ENCODE results near the gene RALGPS1. TPM values are rescaled to one million over a fixed set of nuclear protein-coding genes. Genes with fewer than 3 reads are reported as not detected.

The RALGPS1 gene
- polyA plus RNA-seq, 3 donors = 0.60 to 4.6 (median 1.3) TPM

GRCh38 chr9:127004946-127005769 is 90.6 kb downstream of the RALGPS1 start:
- Histone ChIP-seq H2AFZ (ENCODE audit: insufficient read depth, low read depth, low read length, poor library complexity, severe bottlenecking) (no peak overlapping the region), H3K4me1 (ENCODE audit: control insufficient read depth in 1 of 2, insufficient read depth in 2 of 2, low read length in 2 of 2) (no peaks in the 10 kb centered on the region), H3K79me2 (ENCODE audit: insufficient read depth, low read length) (no peaks in the 10 kb centered on the region), H3K9me3 (replicated peaks in 1 of 2; ENCODE audit: control insufficient read depth in 1 of 2, insufficient read depth in 1 of 2, low read length in 2 of 2) (no peaks in the 10 kb centered on the region), H3K4me2 (replicated peaks; ENCODE audit: extremely low read depth, low read length, poor library complexity, severe bottlenecking) (no peak overlapping the region), H3K27me3 (ENCODE audit: control insufficient read depth in 2 of 2, insufficient read depth in 2 of 2, low read length in 2 of 2) (peaks cover 5 to 19% of the 10 kb centered on the region in 2 donors), H3K27ac (ENCODE audit: low read depth in 1 of 2, low read length in 2 of 2) (no peak overlapping the region), H3K4me3 (replicated peaks in 1 of 3; ENCODE audit: low read depth in 2 of 3, low read length in 3 of 3) (no peak overlapping the region), H3K36me3 (replicated peaks in 1 of 2; ENCODE audit: control insufficient read depth in 1 of 2, insufficient read depth in 2 of 2, low read length in 2 of 2) (no peaks in the 10 kb centered on the region), H4K20me1 (ENCODE audit: insufficient read depth, low read length) (no peaks in the 10 kb centered on the region), H3K9ac (ENCODE audit: insufficient read depth, low read length, poor library complexity, severe bottlenecking) (no peak overlapping the region)
- TF ChIP-seq CTCF (IDR thresholded peaks at IDR 0.05) = no peak
- no peak for DNase-seq
- Mint-ChIP-seq H3K9me3 (peaks cover 0 to 2% (median 0%) of the 10 kb centered on the region in 7 donors), H3K4me1 (no peaks in the 10 kb centered on the region), H3K36me3 (no peaks in the 10 kb centered on the region), H3K27ac (peak overlapping the region in 1 of 7 donors; percentile 14), H3K27me3 (ENCODE audit: low read depth in 3 of 3) (peaks cover 10 to 35% (median 20%) of the 10 kb centered on the region in 3 donors), H3K4me3 (no peak overlapping the region)
- intact Hi-C loops (cut with micrococcal nuclease) = no loop called here
- WGBS (ENCODE audit: insufficient coverage) = 44% methylated on average over 2 of the region's 3 CpGs

DNA sequence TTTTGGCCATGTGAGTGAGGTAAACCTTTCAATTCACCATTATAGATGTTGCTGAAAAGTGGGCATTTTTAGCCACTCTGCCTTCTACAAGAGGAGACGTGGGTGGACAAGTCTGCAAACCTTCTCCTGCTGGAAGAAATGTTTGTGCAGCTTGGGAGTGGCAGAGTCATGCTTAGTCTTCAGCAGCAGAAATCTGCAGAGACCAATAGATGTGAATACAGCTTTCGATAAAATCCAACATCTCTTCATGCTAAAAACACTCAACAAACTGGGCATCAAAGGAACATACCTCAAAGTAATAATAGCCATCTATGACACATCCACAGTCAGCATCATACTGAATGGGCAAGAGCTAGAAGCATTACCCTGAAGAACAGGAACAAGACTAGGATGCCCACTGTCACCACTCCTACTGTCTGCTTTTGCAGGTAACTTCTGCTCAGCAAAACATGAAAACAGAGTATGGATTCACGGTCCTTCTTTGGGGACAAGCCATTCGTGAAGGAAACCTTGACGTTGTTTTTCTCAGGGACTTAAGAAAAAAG is 91.3 kb downstream of the RALGPS1 start:
- Mint-ChIP-seq H3K4me3 (no peak overlapping the region), H3K36me3 (no peaks in the 10 kb centered on the region), H3K27ac (no peak overlapping the region), H3K9me3 (peaks cover 0 to 2% (median 0%) of the 10 kb centered on the region in 7 donors), H3K27me3 (ENCODE audit: low read depth in 3 of 3) (peaks cover 9 to 32% (median 22%) of the 10 kb centered on the region in 3 donors), H3K4me1 (no peaks in the 10 kb centered on the region)
- no peak overlapping the region for H3K9ac ChIP-seq (ENCODE audit: insufficient read depth, low read length, poor library complexity, severe bottlenecking)
- H3K36me3 ChIP-seq (replicated peaks in 1 of 2; ENCODE audit: control insufficient read depth in 1 of 2, insufficient read depth in 2 of 2, low read length in 2 of 2) = no peaks in the 10 kb centered on the region
- no peaks in the 10 kb centered on the region for H3K4me1 ChIP-seq (ENCODE audit: control insufficient read depth in 1 of 2, insufficient read depth in 2 of 2, low read length in 2 of 2)
- H3K4me3 ChIP-seq (replicated peaks in 1 of 3; ENCODE audit: low read depth in 2 of 3, low read length in 3 of 3) = no peak overlapping the region
- DNase-seq = no peak
- H3K4me2 ChIP-seq (replicated peaks; ENCODE audit: extremely low read depth, low read length, poor library complexity, severe bottlenecking) = no peak overlapping the region
- peaks cover 5 to 18% of the 10 kb centered on the region in 2 donors for H3K27me3 ChIP-seq (ENCODE audit: control insufficient read depth in 2 of 2, insufficient read depth in 2 of 2, low read length in 2 of 2)
- no peak overlapping the region for H3K27ac ChIP-seq (ENCODE audit: low read depth in 1 of 2, low read length in 2 of 2)
- 100% methylated on average over 2 of the region's 5 CpGs for WGBS (ENCODE audit: insufficient coverage)
- no peaks in the 10 kb centered on the region for H3K79me2 ChIP-seq (ENCODE audit: insufficient read depth, low read length)
- intact Hi-C loops (cut with micrococcal nuclease) = no loop called here
- no peak overlapping the region for H2AFZ ChIP-seq (ENCODE audit: insufficient read depth, low read depth, low read length, poor library complexity, severe bottlenecking)
- H3K9me3 ChIP-seq (replicated peaks in 1 of 2; ENCODE audit: control insufficient read depth in 1 of 2, insufficient read depth in 1 of 2, low read length in 2 of 2) = no peaks in the 10 kb centered on the region
- H4K20me1 ChIP-seq (ENCODE audit: insufficient read depth, low read length) = no peaks in the 10 kb centered on the region
- TF ChIP-seq CTCF (IDR thresholded peaks at IDR 0.05) = no peak

Data from CD14-positive monocyte (primary cell).